Uterus (tissue), 2 donors: Measurements from ENCODE around the gene EVL.

Source experiments
- POLR2A ChIP-seq, 2 donors: fragments of 450-650 bp; IDR thresholded peaks; one replicate each; pipeline ENCODE4 v1.6.1; 2016; ENCODE audit warnings: antibody characterized with exemption in 2 of 2, mild to moderate bottlenecking in 1 of 2, moderate library complexity in 1 of 2
- TF ChIP-seq, protein P1 (sequence below), 4 experiments: fragments of 200-600 bp in 2 of 4; fragments of 450-650 bp in 2 of 4; sonication (generic) in 2 of 4; IDR thresholded peaks; one replicate each; pipeline ENCODE4 v1.5.1; 2016 to 2019; ENCODE audit warnings: antibody characterized with exemption in 4 of 4, mild to moderate bottlenecking in 2 of 4, moderate library complexity in 1 of 4

DNA sequence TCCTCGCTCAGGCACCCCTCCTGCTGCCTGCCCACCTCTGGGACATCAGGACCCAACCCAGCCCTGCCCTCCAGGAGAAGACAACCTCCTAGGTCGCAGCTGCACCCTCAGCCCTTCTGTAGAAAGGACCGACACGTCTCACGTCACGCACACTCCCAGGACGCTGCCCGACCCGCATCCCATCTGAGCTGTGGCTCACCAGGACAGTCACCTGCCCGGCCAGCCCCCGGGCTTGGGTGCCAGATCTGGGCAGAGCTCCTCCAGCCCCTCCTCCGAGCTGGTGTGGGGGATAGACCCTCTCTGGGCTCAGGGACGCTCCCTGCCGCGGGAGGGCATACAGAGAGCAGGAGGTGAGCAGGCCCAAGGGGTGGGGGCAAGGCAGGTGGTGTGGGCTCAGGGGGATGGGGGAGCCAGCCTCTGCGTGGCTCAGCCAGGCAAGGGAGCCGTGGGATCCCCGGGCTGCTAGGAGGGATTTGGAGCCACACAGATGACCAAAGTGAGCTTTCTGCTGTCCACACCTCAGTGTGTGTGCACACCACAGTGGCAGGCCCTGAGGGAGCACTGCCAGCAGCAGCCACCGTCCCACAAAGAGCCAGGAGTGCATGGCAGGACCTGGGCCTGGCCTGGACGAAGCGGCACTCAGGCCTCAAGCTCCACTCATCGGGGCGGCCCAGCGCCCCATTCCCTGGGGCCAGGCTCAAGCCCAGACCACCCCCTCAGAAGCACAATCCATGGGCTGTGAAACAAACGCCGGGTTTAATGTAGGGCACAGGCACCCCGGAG, 80.7 kb downstream of the EVL start:
- TF ChIP-seq, protein P1, sequence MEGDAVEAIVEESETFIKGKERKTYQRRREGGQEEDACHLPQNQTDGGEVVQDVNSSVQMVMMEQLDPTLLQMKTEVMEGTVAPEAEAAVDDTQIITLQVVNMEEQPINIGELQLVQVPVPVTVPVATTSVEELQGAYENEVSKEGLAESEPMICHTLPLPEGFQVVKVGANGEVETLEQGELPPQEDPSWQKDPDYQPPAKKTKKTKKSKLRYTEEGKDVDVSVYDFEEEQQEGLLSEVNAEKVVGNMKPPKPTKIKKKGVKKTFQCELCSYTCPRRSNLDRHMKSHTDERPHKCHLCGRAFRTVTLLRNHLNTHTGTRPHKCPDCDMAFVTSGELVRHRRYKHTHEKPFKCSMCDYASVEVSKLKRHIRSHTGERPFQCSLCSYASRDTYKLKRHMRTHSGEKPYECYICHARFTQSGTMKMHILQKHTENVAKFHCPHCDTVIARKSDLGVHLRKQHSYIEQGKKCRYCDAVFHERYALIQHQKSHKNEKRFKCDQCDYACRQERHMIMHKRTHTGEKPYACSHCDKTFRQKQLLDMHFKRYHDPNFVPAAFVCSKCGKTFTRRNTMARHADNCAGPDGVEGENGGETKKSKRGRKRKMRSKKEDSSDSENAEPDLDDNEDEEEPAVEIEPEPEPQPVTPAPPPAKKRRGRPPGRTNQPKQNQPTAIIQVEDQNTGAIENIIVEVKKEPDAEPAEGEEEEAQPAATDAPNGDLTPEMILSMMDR (IDR thresholded peaks at IDR 0.05), result no peak
- TF ChIP-seq POLR2A (IDR thresholded peaks at IDR 0.05), result no peak
